Measurements from ENCODE around the gene CRYAA.
"Not testable (repeated sequence)": the region's sequence is repeated elsewhere in the genome, so short reads cannot be mapped to it uniquely, and the experiment has no call there.

Gene CRYAA

GRCh38 chr21:43169891-43170290 lies 1.1 kb downstream of the CRYAA start:
- not testable (repeated sequence) for H3K27me3 Mint-ChIP-seq; H3K36me3 Mint-ChIP-seq (ENCODE audit: low read depth); H3K4me1 Mint-ChIP-seq (ENCODE audit: low read depth); H3K4me3 Mint-ChIP-seq; H3K9me3 Mint-ChIP-seq; H3K27ac Mint-ChIP-seq

DNA sequence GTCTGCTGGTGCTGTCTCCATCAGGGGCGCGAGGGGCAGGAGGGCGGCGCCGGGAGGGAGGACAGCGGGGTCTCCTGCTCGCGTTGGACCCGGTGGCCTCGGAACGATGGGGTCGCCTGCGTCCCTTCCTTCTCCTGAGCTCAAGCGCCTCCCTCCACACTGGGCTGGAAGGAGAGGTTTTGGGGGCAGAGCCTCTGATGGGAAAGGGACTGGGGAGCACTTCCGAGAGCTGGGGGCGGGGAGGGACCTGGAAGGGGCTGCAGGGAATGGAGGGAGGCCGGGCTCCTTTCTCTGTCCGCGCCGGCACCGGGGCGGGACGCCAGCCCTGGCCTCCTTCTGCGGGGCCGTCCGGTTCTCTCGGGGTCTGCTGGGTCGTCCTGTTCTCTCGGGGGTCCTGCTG lies 4.0 kb downstream of the CRYAA start:
- H3K27ac Mint-ChIP-seq; H3K27me3 Mint-ChIP-seq; H3K36me3 Mint-ChIP-seq (ENCODE audit: low read depth); H3K4me1 Mint-ChIP-seq (ENCODE audit: low read depth); H3K4me3 Mint-ChIP-seq; H3K9me3 Mint-ChIP-seq: not testable (repeated sequence)

DNA sequence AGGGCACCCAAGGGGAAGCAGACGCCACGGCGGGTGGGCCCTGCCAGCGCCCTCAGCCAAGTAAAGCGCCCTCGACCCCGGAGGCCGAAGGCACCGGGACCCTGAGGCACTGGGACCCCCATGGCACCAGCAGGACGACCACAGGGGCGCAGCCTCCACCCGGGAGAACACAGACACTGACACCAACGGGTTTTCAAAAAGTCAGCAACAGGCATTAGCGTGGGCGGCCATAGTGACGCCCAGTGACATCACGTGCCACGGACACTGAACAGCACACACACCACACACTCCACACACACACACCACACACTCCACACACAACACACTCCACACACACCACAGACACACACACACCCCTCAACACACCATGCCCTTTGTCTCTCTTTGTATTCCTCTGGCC lies 4.6 kb downstream of the CRYAA start:
- not testable (repeated sequence) for H3K4me1 Mint-ChIP-seq (ENCODE audit: low read depth); H3K27ac Mint-ChIP-seq; H3K9me3 Mint-ChIP-seq; H3K27me3 Mint-ChIP-seq; H3K4me3 Mint-ChIP-seq; H3K36me3 Mint-ChIP-seq (ENCODE audit: low read depth)

- H3K27ac Mint-ChIP-seq; H3K36me3 Mint-ChIP-seq (ENCODE audit: low read depth); H3K9me3 Mint-ChIP-seq; H3K4me3 Mint-ChIP-seq; H3K4me1 Mint-ChIP-seq (ENCODE audit: low read depth); H3K27me3 Mint-ChIP-seq: not testable (repeated sequence)
These were observed 5.1 kb downstream of the CRYAA start for GRCh38 chr21:43173930-43174329.

DNA sequence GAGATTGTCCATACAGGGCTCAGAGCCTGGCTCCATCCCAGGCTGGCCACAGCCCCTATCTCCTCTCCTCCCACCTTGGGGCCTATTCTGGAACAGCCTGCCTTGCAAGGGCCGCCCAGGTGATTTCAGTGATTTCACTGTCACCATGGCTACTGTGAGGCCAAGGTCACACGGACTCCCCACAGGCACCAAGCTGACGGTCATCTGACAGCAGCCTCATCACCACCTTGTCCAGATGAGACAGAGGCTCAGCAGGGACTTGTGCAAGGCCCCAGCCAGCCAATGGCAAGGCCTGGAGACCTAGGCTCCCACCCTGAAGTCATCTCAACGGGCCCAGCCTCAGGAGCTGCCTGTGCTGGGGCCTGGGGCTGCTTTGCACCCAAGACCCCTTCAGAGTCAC lies 6.2 kb downstream of the CRYAA start:
- not testable (repeated sequence) for H3K27ac Mint-ChIP-seq; H3K4me1 Mint-ChIP-seq (ENCODE audit: low read depth); H3K27me3 Mint-ChIP-seq; H3K4me3 Mint-ChIP-seq; H3K9me3 Mint-ChIP-seq; H3K36me3 Mint-ChIP-seq (ENCODE audit: low read depth)

- H3K9me3 Mint-ChIP-seq; H3K4me3 Mint-ChIP-seq; H3K4me1 Mint-ChIP-seq (ENCODE audit: low read depth); H3K27me3 Mint-ChIP-seq; H3K27ac Mint-ChIP-seq; H3K36me3 Mint-ChIP-seq (ENCODE audit: low read depth): not testable (repeated sequence)
These were observed 7.8 kb downstream of the CRYAA start for GRCh38 chr21:43176621-43177020.

DNA sequence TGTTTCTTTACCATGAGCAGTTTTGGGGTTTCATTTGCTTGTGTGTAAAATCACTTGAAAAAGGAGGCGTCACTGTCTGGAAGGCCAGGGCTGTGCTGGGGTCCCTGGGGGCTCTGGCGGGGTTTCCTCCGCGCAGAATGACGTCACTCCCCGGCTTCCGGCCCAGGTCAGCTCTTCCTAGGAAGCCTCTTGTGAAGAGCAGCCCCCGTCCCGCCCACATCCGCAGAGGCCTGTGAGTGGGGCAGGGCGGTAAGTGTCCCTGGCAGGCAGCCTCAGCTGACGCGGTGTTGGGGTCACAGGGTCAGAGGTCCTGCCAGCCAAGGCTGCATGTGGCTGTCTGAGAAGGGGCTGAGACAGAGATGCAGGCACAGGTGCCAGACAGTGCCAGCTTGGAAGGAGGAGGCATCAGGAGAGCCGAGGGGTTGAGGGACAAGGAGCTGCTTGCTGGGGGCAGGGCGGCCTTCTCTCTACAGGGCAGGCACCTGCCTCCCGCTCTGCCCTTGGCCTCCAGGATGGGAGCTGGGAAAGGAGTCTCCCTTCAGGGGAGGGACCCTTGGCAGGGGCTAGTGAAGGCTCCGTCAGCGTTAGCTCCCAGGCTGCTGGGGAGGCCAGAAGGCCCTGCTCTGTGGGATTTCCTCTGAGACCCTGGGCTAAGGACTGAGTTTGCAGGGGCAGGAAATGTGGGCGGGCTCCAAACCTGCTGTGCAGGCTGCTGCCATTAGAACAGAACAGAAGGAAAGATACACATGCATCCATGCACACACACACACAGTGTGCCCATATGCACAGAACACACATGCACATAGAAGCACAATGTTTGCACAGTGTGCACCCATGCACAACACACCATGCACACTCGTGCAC lies 8.5 kb downstream of the CRYAA start:
- H3K27me3 Mint-ChIP-seq; H3K4me3 Mint-ChIP-seq; H3K27ac Mint-ChIP-seq; H3K9me3 Mint-ChIP-seq; H3K36me3 Mint-ChIP-seq (ENCODE audit: low read depth); H3K4me1 Mint-ChIP-seq (ENCODE audit: low read depth): not testable (repeated sequence)

GRCh38 chr21:43178175-43178826 lies 9.5 kb downstream of the CRYAA start:
- H3K4me1 Mint-ChIP-seq (ENCODE audit: low read depth); H3K27me3 Mint-ChIP-seq; H3K27ac Mint-ChIP-seq; H3K36me3 Mint-ChIP-seq (ENCODE audit: low read depth); H3K4me3 Mint-ChIP-seq; H3K9me3 Mint-ChIP-seq: not testable (repeated sequence)

GRCh38 chr21:43181033-43181432 lies 12.2 kb downstream of the CRYAA start:
- not testable (repeated sequence) for H3K27ac Mint-ChIP-seq; H3K4me3 Mint-ChIP-seq; H3K4me1 Mint-ChIP-seq (ENCODE audit: low read depth); H3K36me3 Mint-ChIP-seq (ENCODE audit: low read depth); H3K27me3 Mint-ChIP-seq; H3K9me3 Mint-ChIP-seq

- H3K27ac Mint-ChIP-seq, H3K4me3 Mint-ChIP-seq: not testable (repeated sequence)
These were observed 18.5 kb downstream of the CRYAA start for GRCh38 chr21:43187268-43187667.

DNA sequence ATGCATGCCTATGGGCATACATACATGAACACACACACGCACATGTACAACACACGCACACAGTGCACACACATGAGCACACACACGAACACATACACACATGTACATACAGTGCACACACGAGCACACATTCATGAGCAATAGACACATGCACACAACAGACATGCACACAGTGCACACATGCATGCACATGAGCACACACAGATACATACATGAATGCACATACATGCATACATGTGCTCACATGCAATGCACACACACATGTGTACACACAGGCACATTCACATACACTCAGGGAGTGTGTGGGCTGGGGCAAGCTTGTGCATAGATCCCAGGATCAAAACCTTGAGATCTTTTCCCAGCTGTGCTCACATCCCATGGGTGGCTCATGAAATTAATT lies 18.9 kb downstream of the CRYAA start:
- H3K36me3 Mint-ChIP-seq (ENCODE audit: low read depth), result no peaks in the 10 kb centered on the region
- H3K27ac Mint-ChIP-seq, result no peak overlapping the region
- H3K9me3 Mint-ChIP-seq, result no peaks in the 10 kb centered on the region
- H3K4me1 Mint-ChIP-seq (ENCODE audit: low read depth), result peaks cover 11% of the 10 kb centered on the region
- no peaks in the 10 kb centered on the region for H3K27me3 Mint-ChIP-seq
- no peak overlapping the region for H3K4me3 Mint-ChIP-seq

More at GRCh38 chr21:43187268-43187667, 18.5 kb downstream of the CRYAA start:
- peaks cover 11% of the 10 kb centered on the region for H3K4me1 Mint-ChIP-seq (ENCODE audit: low read depth)
- not testable (repeated sequence) for H3K9me3 Mint-ChIP-seq; H3K27me3 Mint-ChIP-seq; H3K36me3 Mint-ChIP-seq (ENCODE audit: low read depth)

GRCh38 chr21:43188181-43188580 lies 19.4 kb downstream of the CRYAA start:
- Mint-ChIP-seq H3K36me3 (ENCODE audit: low read depth) (no peaks in the 10 kb centered on the region), H3K27me3 (no peaks in the 10 kb centered on the region), H3K4me3 (no peak overlapping the region), H3K9me3 (no peaks in the 10 kb centered on the region), H3K4me1 (ENCODE audit: low read depth) (peaks cover 11% of the 10 kb centered on the region), H3K27ac (no peak overlapping the region)

GRCh38 chr21:43188592-43189210 lies 19.9 kb downstream of the CRYAA start:
- no peaks in the 10 kb centered on the region for H3K27me3 Mint-ChIP-seq
- no peak overlapping the region for H3K4me3 Mint-ChIP-seq
- peaks cover 11% of the 10 kb centered on the region for H3K4me1 Mint-ChIP-seq (ENCODE audit: low read depth)
- no peaks in the 10 kb centered on the region for H3K9me3 Mint-ChIP-seq
- no peaks in the 10 kb centered on the region for H3K36me3 Mint-ChIP-seq (ENCODE audit: low read depth)
- no peak overlapping the region for H3K27ac Mint-ChIP-seq

DNA sequence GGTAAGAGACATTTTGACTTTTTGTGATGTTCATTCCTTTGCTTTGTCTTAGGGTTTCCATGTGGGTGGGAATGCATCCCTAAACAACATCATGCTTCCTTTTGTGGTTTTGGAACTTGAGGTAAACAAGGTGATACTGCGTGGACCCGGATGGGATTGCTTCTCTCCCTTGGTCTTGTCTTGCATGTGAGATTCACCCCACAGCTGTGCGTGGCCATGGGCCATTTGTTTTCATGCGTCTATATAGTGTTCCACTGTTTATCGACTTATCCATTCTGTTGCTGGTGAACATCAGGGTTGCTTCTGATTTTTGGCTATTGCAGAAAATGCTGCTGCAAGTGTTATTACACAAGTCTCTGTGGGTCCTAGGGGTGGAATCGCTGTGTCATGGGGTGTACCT lies 21.1 kb downstream of the CRYAA start:
- peaks cover 11% of the 10 kb centered on the region for H3K4me1 Mint-ChIP-seq (ENCODE audit: low read depth)
- no peaks in the 10 kb centered on the region for H3K27me3 Mint-ChIP-seq

GRCh38 chr21:43190544-43190943 lies 21.7 kb downstream of the CRYAA start:
- H3K27ac Mint-ChIP-seq, result no peak overlapping the region

More for the DNA sequence above, 21.1 kb downstream of the CRYAA start:
- Mint-ChIP-seq H3K4me3 (no peak overlapping the region), H3K36me3 (ENCODE audit: low read depth) (no peaks in the 10 kb centered on the region), H3K9me3 (no peaks in the 10 kb centered on the region), H3K27ac (no peak overlapping the region)

More at GRCh38 chr21:43190544-43190943, 21.7 kb downstream of the CRYAA start:
- peaks cover 11% of the 10 kb centered on the region for H3K4me1 Mint-ChIP-seq (ENCODE audit: low read depth)
- no peaks in the 10 kb centered on the region for H3K9me3 Mint-ChIP-seq
- no peaks in the 10 kb centered on the region for H3K36me3 Mint-ChIP-seq (ENCODE audit: low read depth)
- H3K4me3 Mint-ChIP-seq, result no peak overlapping the region
- no peaks in the 10 kb centered on the region for H3K27me3 Mint-ChIP-seq

Data from stimulated activated naive CD8-positive, alpha-beta T cell treated with anti-CD3 and anti-CD28 coated beads, Interleukin-15, Interleukin-2, amounts not matched to agents 100 ng/mL and 50 ng/mL, for 24 hours (primary cell).